ENCODE results near the gene ACOT13. TPM values are rescaled to one million over a fixed set of nuclear protein-coding genes. Genes with fewer than 3 reads are reported as not detected.
"Not testable (repeated sequence)": the region's sequence is repeated elsewhere in the genome, so short reads cannot be mapped to it uniquely, and the experiment has no call there.

The ACOT13 gene
- total and polyA plus RNA-seq, 2 of the 8 experiments (the other 6 are each of a cell fraction or from before 2014, with no cell fraction given): 27.6 to 40.6 TPM

DNA sequence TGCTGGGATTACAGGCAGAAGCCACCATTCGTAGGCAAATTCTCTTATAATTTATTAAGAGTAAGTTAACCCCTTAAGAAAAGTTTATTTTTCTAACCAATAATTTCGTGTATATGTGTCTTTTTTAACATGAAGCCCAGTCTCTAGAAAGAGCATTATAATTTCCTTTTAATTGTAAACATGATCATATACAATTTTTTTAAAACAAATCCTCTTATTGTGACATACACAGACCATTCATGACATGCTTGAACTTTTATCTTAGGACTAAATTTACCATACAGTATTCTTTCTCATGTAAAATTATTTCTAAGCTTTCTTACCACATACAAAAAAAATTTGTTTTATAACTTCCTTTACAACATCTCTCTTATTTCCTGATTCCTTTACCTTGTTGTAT, 6.7 kb downstream of the ACOT13 start (continued):
- no peak for TF ChIP-seq HDAC2 (IDR thresholded peaks at IDR 0.05; ENCODE audit: borderline replicate concordance in 1 of 2, low read depth in 2 of 2, low read length in 2 of 2)

DNA sequence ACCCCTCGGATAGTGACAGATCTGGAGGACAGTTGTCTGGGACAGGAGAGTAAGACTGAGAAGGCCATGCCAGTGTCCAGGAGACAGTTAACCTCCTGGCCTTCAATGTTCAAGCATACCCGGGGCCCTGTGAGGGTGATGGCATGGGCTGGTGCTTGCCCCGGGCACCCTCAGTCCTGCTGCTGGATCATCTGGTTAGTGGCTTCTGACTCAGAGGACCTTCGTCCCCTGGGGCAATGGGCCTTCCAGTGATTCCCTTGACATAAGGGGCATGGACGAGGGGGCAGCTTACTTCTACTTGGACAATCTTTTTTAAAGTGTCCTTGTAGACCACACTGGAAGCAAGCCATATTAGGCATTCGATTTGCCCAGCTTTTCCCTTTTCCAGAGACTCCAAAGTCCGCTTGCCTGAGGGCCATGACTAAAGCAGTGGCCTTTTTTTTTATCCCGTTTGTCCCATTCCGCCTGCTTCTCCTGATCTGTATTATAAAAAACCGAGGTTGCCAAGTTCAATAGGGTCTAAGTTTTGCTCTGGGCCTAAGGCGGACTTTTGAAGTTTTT, 12.0 kb downstream of the ACOT13 start:
- H3K79me1 ChIP-seq (ENCODE audit: low read depth, low read length); H3K14ac ChIP-seq (ENCODE audit: insufficient read length); CTCF ChIA-PET (ENCODE audit: partially characterized antibody); H3K23me2 ChIP-seq (ENCODE audit: low read depth, low read length); H4K5ac ChIP-seq (ENCODE audit: insufficient read length, low read depth, low read length); H2BK15ac ChIP-seq (ENCODE audit: low read length); H3K27ac ChIP-seq (ENCODE audit: low read depth, low read length); DNase-seq (ENCODE audit: low read depth in 1 of 2, low spot score in 2 of 2); H3K9me3 ChIP-seq (ENCODE audit: insufficient read depth in 2 of 2, low read depth in 1 of 2, low read length in 1 of 2); H2BK20ac ChIP-seq (ENCODE audit: low read length); H3K23ac ChIP-seq (ENCODE audit: insufficient read length); H4K91ac ChIP-seq (replicated peaks; ENCODE audit: insufficient read length, low read length); H4K20me1 ChIP-seq (replicated peaks in 1 of 2; ENCODE audit: control insufficient read depth in 1 of 2, insufficient read depth in 2 of 2, low read length in 2 of 2); H2BK5ac ChIP-seq (ENCODE audit: low read depth, low read length); H2BK120ac ChIP-seq (replicated peaks; ENCODE audit: low read depth, low read length); FAIRE-seq; H3K9ac ChIP-seq (replicated peaks in 1 of 4; ENCODE audit: extremely low read depth in 1 of 4, low read depth in 3 of 4, low read length in 3 of 4); H3K4me2 ChIP-seq (ENCODE audit: insufficient read depth in 1 of 2, low read depth in 2 of 2, low read length in 2 of 2); H2AFZ ChIP-seq (ENCODE audit: low read length); H3K4me3 ChIP-seq (ENCODE audit: extremely low read depth in 1 of 4, insufficient read depth in 2 of 4, low read depth in 3 of 4, low read length in 4 of 4); H3K27me3 ChIP-seq (replicated peaks in 1 of 4; ENCODE audit: control insufficient read depth in 3 of 4, extremely low read depth in 1 of 4, insufficient read depth in 3 of 4, low read length in 3 of 4); H3K79me2 ChIP-seq (ENCODE audit: control insufficient read depth in 1 of 2, insufficient read depth in 2 of 2, low read length in 2 of 2); H3K4ac ChIP-seq (replicated peaks; ENCODE audit: insufficient read length, low read depth, low read length); H2BK12ac ChIP-seq (ENCODE audit: low read depth, low read length); H4K8ac ChIP-seq (ENCODE audit: extremely low read depth, insufficient read depth, low read length); H3K18ac ChIP-seq (ENCODE audit: extremely low read depth, low read length); POLR2A ChIA-PET (ENCODE audit: partially characterized antibody); H3K56ac ChIP-seq (replicated peaks; ENCODE audit: insufficient read length, low read depth, low read length); H2AK5ac ChIP-seq (ENCODE audit: low read depth, low read length): not testable (repeated sequence)
- Histone ChIP-seq H3K4me1 (replicated peaks in 1 of 4; ENCODE audit: control insufficient read depth in 3 of 4, insufficient read depth in 4 of 4, low read length in 3 of 4) (peaks cover 0 to 11% (median 1%) of the 10 kb centered on the region in 4 experiments; a peak in 5 of 7 replicates), H3K36me3 (ENCODE audit: control insufficient read depth in 2 of 4, insufficient read depth in 4 of 4, low read length in 3 of 4) (peaks cover 0 to 12% (median 0%) of the 10 kb centered on the region in 4 experiments; a peak in 1 of 8 replicates)
- 88% methylated on average over 11 of the region's 11 CpGs; no CpG with 5 or more reads in 1 of the 2 experiments for WGBS, 2 experiments (ENCODE audit: extremely low coverage in 1 of 2, insufficient coverage in 1 of 2, insufficient read length in 1 of 2, insufficient replicate concordance in 2 of 2, low coverage in 1 of 2, low lambda C conversion rate in 2 of 2, missing lambda C conversion rate in 1 of 2)
